ENCODE results near the gene DOCK4.
"Not testable (repeated sequence)": the region's sequence is repeated elsewhere in the genome, so short reads cannot be mapped to it uniquely, and the experiment has no call there.

The DOCK4 gene

GRCh38 chr7:111919631-111920179 is 286.5 kb downstream of the DOCK4 start:
- peaks cover 11% of the 10 kb centered on the region; the same call in 1 of the 2 replicates for H3K36me3 ChIP-seq (ENCODE audit: low read depth)
- H3K27me3 ChIP-seq (ENCODE audit: insufficient read depth, poor library complexity, severe bottlenecking) = no peaks in the 10 kb centered on the region
- H3K4me1 ChIP-seq (ENCODE audit: insufficient read depth, poor library complexity, severe bottlenecking) = no peaks in the 10 kb centered on the region
- no peaks in the 10 kb centered on the region for H3K9me3 ChIP-seq (ENCODE audit: severe bottlenecking)
- no peak for TF ChIP-seq CTCF (IDR thresholded peaks at IDR 0.05; ENCODE audit: poor library complexity, severe bottlenecking)
- DNase-seq (ENCODE audit: low spot score) (no peak), ATAC-seq (ENCODE audit: low read depth) (peak; percentile 25; the same call in 1 of the 3 replicates)
- no peak overlapping the region for H3K4me3 ChIP-seq (ENCODE audit: severe bottlenecking)
- H3K27ac ChIP-seq (ENCODE audit: poor library complexity, severe bottlenecking) = no peak overlapping the region

GRCh38 chr7:111919164-111919563 is 287.0 kb downstream of the DOCK4 start:
- ATAC-seq (ENCODE audit: low read depth) (no peak), DNase-seq (ENCODE audit: low spot score) (no peak)
- Histone ChIP-seq H3K4me3 (ENCODE audit: severe bottlenecking) (no peak overlapping the region), H3K4me1 (ENCODE audit: insufficient read depth, poor library complexity, severe bottlenecking) (no peaks in the 10 kb centered on the region), H3K9me3 (ENCODE audit: severe bottlenecking) (no peaks in the 10 kb centered on the region), H3K27ac (ENCODE audit: poor library complexity, severe bottlenecking) (no peak overlapping the region), H3K27me3 (ENCODE audit: insufficient read depth, poor library complexity, severe bottlenecking) (no peaks in the 10 kb centered on the region), H3K36me3 (ENCODE audit: low read depth) (peaks cover 11% of the 10 kb centered on the region; the same call in 1 of the 2 replicates)
- TF ChIP-seq CTCF (IDR thresholded peaks at IDR 0.05; ENCODE audit: poor library complexity, severe bottlenecking) = no peak

- H3K36me3 ChIP-seq (ENCODE audit: low read depth) = peaks cover 11% of the 10 kb centered on the region; the same call in 1 of the 2 replicates
- no peaks in the 10 kb centered on the region for H3K4me1 ChIP-seq (ENCODE audit: insufficient read depth, poor library complexity, severe bottlenecking)
- no peak for TF ChIP-seq CTCF (IDR thresholded peaks at IDR 0.05; ENCODE audit: poor library complexity, severe bottlenecking)
- no peaks in the 10 kb centered on the region for H3K9me3 ChIP-seq (ENCODE audit: severe bottlenecking)
- DNase-seq (ENCODE audit: low spot score) (no peak), ATAC-seq (ENCODE audit: low read depth) (no peak)
- H3K27me3 ChIP-seq (ENCODE audit: insufficient read depth, poor library complexity, severe bottlenecking) = no peaks in the 10 kb centered on the region
- H3K4me3 ChIP-seq (ENCODE audit: severe bottlenecking) = no peak overlapping the region
- H3K27ac ChIP-seq (ENCODE audit: poor library complexity, severe bottlenecking) = no peak overlapping the region
Observed at GRCh38 chr7:111918461-111918860, 287.7 kb downstream of the DOCK4 start.

GRCh38 chr7:111917404-111917803 is 288.8 kb downstream of the DOCK4 start:
- ATAC-seq (ENCODE audit: low read depth); H3K4me1 ChIP-seq (ENCODE audit: insufficient read depth, poor library complexity, severe bottlenecking); H3K4me3 ChIP-seq (ENCODE audit: severe bottlenecking); H3K27ac ChIP-seq (ENCODE audit: poor library complexity, severe bottlenecking); H3K27me3 ChIP-seq (ENCODE audit: insufficient read depth, poor library complexity, severe bottlenecking); DNase-seq (ENCODE audit: low spot score); H3K9me3 ChIP-seq (ENCODE audit: severe bottlenecking): not testable (repeated sequence)
- H3K36me3 ChIP-seq (ENCODE audit: low read depth) = peaks cover 11% of the 10 kb centered on the region; the same call in 1 of the 2 replicates

- no peaks in the 10 kb centered on the region for H3K27me3 ChIP-seq (ENCODE audit: insufficient read depth, poor library complexity, severe bottlenecking)
- no peaks in the 10 kb centered on the region for H3K9me3 ChIP-seq (ENCODE audit: severe bottlenecking)
- no peak overlapping the region for H3K4me3 ChIP-seq (ENCODE audit: severe bottlenecking)
- no peaks in the 10 kb centered on the region for H3K4me1 ChIP-seq (ENCODE audit: insufficient read depth, poor library complexity, severe bottlenecking)
- H3K36me3 ChIP-seq (ENCODE audit: low read depth) = peaks cover 11% of the 10 kb centered on the region; the same call in 1 of the 2 replicates
- H3K27ac ChIP-seq (ENCODE audit: poor library complexity, severe bottlenecking) = no peak overlapping the region
- ATAC-seq (ENCODE audit: low read depth) = no peak
- no peak for TF ChIP-seq CTCF (IDR thresholded peaks at IDR 0.05; ENCODE audit: poor library complexity, severe bottlenecking)
- no peak for DNase-seq (ENCODE audit: low spot score)
Observed at GRCh38 chr7:111914291-111914690, 291.9 kb downstream of the DOCK4 start.

All from RWPE2 (cell line).